Upper lobe of left lung (tissue), 6 donors: ENCODE results near the gene OTULIN. TPM values are rescaled to one million over a fixed set of nuclear protein-coding genes. Genes with fewer than 3 reads are reported as not detected.

Experiments
- ATAC-seq, 2 donors: fragments of 200-7000 bp; cut with Tn5 transposase; one replicate each; pipeline ENCODE4 v1.9.1; 2022; ENCODE audit warnings: mild to moderate bottlenecking in 2 of 2, moderate library complexity in 2 of 2; ENCODE audit not compliant: low FRiP score in 2 of 2
- DNase-seq, 2 donors: peaks; one replicate each; pipeline ENCODE4 v3.0.0-alpha.2; 2019 to 2020
- H3K27ac ChIP-seq, 4 donors: fragments of 200-600 bp; sonication (generic); one replicate each; pipeline ENCODE4 v1.5.1; 2016 to 2019
- H3K27me3 ChIP-seq, 4 donors: fragments of 200-600 bp; sonication (generic); one replicate each; pipeline ENCODE4 v1.5.1; 2017 to 2019
- H3K36me3 ChIP-seq, 4 donors: fragments of 200-600 bp; sonication (generic); one replicate each; pipeline ENCODE4 v1.5.1; 2016 to 2019
- H3K4me1 ChIP-seq, 4 donors: fragments of 200-600 bp; sonication (generic); one replicate each; pipeline ENCODE4 v1.5.1; 2018 to 2019
- H3K4me3 ChIP-seq, 4 donors: fragments of 200-600 bp; sonication (generic); one replicate each; pipeline ENCODE4 v1.5.1; 2017 to 2019; ENCODE audit warnings: mild to moderate bottlenecking in 2 of 4, moderate library complexity in 1 of 4
- H3K9me3 ChIP-seq, 4 donors: fragments of 200-600 bp; sonication (generic); one replicate each; pipeline ENCODE4 v1.5.1; 2018 to 2019
- EP300 ChIP-seq, 4 donors: sonication (generic); formaldehyde crosslinking; IDR thresholded peaks; one replicate each; pipeline ENCODE4 v1.5.1; 2017; ENCODE audit warnings: antibody characterized with exemption in 4 of 4, control low read depth in 2 of 4
- POLR2A ChIP-seq, 4 donors: fragments of 450-650 bp; IDR thresholded peaks; one replicate each; pipeline ENCODE4 v1.5.1; 2016 to 2017; ENCODE audit warnings: antibody characterized with exemption in 4 of 4, mild to moderate bottlenecking in 2 of 4
- POLR2AphosphoS5 ChIP-seq, 2 donors: sonication (generic); formaldehyde crosslinking; IDR thresholded peaks; one replicate each; pipeline ENCODE4 v1.5.1; 2017; ENCODE audit warnings: antibody characterized with exemption in 2 of 2
- WGBS, 2 donors: methylation state at CpG; one replicate each; pipeline ENCODE4 v1.1.5; 2017 to 2018; 5-methylcytosine and 5-hydroxymethylcytosine counted together
- total RNA-seq, 6 donors: library from RNA; depleted of rRNA in 4 of 6; stranded (reverse); fragments of >200 nt in 4 of 6; gene quantifications; one replicate each; pipeline versions ENCODE4 v1.1.0 to v1.2.1, GENCODE V29; 2016 to 2021
- TF ChIP-seq, protein P1 (sequence below), 6 experiments: fragments of 450-650 bp in 4 of 6; fragments of 200-600 bp in 2 of 6; sonication (generic) in 2 of 6; IDR thresholded peaks; one replicate each; pipeline ENCODE4 v1.5.1; 2016 to 2019; ENCODE audit warnings: antibody characterized with exemption in 6 of 6
- donor health status: DM: no; HTN: no; CAD: no; lungs with moderate emphysema.
- donor health status: DM: no; HTN: yes; CAD: no; lungs with severe emphysema.

The OTULIN gene
- total RNA-seq, 6 donors from 2014 or later, result 31.0 to 81.1 (median 38.3) TPM

DNA sequence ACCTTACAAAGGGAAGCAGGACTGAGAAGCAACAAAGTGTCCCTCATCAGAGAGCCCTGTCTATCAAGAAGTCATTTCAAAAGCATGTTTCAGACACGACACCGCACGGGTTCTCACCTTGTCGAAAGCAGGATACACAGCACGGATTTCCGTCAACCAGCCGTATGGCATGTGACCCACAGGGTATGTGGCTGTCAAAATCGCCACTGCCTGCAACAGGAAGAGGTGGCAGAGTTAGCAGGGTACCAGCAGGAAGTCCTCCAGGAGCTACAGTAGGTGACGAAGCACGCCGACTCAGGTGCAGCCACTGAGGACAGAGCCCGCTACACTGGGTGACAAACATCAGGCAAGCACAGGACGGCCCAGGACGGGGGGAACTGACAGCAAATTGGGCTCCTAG is 81.2 kb downstream of the OTULIN start:
- Histone ChIP-seq H3K27me3 (no peaks in the 10 kb centered on the region), H3K4me3 (no peak overlapping the region), H3K4me1 (no peaks in the 10 kb centered on the region), H3K36me3 (peaks cover 2 to 40% (median 9%) of the 10 kb centered on the region in 4 donors), H3K27ac (no peak overlapping the region), H3K9me3 (no peaks in the 10 kb centered on the region)
- ATAC-seq (no peak), DNase-seq (peak in 1 of 2 donors; percentile 27)
- 92 to 97% methylated on average over 11 to 14 of the region's 14 CpGs for WGBS, 2 donors
- TF ChIP-seq EP300 (IDR thresholded peaks at IDR 0.05), result no peak
- no peak for TF ChIP-seq POLR2AphosphoS5 (IDR thresholded peaks at IDR 0.05)
- TF ChIP-seq POLR2A (IDR thresholded peaks at IDR 0.05), result no peak
- TF ChIP-seq, protein P1, sequence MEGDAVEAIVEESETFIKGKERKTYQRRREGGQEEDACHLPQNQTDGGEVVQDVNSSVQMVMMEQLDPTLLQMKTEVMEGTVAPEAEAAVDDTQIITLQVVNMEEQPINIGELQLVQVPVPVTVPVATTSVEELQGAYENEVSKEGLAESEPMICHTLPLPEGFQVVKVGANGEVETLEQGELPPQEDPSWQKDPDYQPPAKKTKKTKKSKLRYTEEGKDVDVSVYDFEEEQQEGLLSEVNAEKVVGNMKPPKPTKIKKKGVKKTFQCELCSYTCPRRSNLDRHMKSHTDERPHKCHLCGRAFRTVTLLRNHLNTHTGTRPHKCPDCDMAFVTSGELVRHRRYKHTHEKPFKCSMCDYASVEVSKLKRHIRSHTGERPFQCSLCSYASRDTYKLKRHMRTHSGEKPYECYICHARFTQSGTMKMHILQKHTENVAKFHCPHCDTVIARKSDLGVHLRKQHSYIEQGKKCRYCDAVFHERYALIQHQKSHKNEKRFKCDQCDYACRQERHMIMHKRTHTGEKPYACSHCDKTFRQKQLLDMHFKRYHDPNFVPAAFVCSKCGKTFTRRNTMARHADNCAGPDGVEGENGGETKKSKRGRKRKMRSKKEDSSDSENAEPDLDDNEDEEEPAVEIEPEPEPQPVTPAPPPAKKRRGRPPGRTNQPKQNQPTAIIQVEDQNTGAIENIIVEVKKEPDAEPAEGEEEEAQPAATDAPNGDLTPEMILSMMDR (IDR thresholded peaks at IDR 0.05), result no peak

DNA sequence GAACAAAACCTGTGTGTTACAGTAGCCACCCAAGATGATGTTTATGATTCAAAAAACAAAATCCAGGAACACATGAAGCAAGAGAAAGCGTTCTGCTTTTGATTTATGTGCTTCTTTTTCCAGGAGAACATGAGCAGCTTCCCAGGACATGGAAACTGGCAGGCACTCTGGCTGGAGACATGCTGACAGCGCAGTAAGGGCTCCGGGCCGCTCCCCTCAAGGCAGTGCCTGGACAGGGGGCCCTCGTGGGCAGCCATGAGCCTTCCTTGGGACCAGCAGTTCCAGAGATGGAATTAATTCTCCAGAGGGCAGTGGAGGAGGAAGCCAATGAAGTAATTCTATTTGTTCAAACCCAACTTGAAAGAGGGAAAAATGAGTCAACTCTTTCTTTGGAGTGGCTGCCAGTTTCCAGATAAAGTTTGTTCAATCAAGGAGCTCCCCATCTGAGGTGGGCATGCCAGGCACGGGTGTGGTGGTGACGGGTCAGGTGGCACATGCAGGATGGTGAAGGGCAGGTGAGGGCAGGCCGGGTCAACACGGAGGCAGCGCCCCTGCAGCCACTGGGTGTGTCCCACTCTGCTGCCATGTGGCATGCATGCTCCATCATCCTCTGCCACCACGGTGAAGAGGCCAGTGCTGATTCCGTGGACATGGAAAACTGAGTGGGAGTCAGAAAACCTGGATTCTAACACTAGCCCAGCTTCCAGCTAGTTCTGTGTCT is 83.8 kb downstream of the OTULIN start:
- peak in 1 of 2 donors; percentile 27 for ATAC-seq
- 92 to 96% methylated on average over 7 to 12 of the region's 12 CpGs for WGBS, 2 donors
- H3K4me1 ChIP-seq, result no peaks in the 10 kb centered on the region
- H3K36me3 ChIP-seq, result peaks cover 0 to 31% (median 14%) of the 10 kb centered on the region in 4 donors
- peak in 1 of 2 donors; percentile 63 for DNase-seq
- H3K27ac ChIP-seq, result no peak overlapping the region
- no peak overlapping the region for H3K4me3 ChIP-seq
- H3K27me3 ChIP-seq, result no peaks in the 10 kb centered on the region
- TF ChIP-seq POLR2A (IDR thresholded peaks at IDR 0.05) (no peak), EP300 (IDR thresholded peaks at IDR 0.05) (no peak), POLR2AphosphoS5 (IDR thresholded peaks at IDR 0.05) (no peak)
- TF ChIP-seq, protein P1 (IDR thresholded peaks at IDR 0.05), result no peak
- no peaks in the 10 kb centered on the region for H3K9me3 ChIP-seq

Other genes with a start within 250 kb of the OTULIN start
- 100 to 1,000 TPM in 2 of 6 donors, 10 to 100 TPM in 4; 36.4 to 194 (median 82.8) TPM for gene OTULINL, start 82.9 kb upstream of the OTULIN start, total RNA-seq
- gene ANKH, start 207.1 kb downstream of the OTULIN start, total RNA-seq, result 10 to 100 TPM; 17.2 to 66.7 (median 24.5) TPM